ENCODE results near the gene CDHR5.

CDHR5 gene

DNA sequence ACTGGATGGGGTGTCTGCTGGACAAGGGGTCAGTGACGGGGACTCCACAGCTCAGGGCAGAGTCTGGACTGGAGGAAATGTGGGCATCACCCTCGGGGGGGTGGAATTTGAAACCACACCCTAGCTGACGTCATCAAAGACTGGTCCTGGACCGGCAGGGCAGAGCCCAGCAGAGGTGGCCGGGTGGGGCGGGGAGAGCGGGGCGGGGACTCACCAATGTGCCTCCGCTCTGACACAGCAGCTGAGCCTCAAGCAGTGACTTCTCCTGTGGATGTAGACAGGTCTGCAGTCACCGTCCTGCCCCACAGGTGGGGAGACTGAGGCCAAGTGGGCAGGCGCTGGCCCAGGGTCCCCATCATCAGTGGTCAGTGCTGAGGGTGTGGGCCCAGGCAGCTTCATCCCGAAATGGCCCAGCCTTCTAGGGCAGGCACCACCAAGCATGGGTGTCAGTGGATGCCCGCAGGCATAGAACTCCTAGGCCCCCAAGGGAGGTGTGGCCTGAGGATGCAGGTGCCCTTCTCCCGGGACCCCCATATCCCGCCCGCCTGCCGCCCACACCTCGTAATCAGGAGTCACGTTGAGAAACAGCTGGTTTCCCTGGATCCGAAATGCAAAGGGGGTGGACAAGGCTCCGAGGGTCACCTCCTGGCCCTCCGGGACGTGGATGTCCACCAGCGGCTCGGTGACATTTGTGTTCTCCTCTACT, 603 bp downstream of the CDHR5 start:
- DNase-seq (ENCODE audit: low read depth in 2 of 3, low spot score in 2 of 3) = no peak

DNA sequence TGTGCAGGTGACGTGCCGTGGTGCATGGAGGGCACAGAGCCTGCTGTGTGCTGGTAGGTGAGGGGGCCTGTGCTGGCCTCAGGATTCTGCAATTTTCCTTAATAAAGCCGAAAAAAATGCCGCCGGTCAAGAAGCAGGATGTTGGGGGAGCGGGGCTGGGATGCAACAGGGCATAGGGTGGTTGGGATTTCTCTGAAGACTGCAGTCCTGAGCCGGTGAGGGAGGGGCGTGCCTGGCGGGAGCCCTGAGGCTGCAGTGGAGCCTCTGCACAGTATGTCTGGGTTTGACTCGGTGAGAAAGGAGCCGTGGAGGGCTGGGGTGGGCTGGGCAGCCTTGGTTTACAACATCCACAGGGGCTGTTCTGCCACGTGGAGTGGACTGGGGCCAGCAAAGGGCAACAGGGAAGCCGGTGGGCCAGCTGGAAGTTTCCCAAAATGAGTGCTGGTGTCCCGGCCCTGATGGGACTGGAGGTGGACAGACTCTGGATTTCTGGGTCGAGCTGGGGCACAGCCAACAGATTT, 1.3 kb downstream of the CDHR5 start:
- no peak for DNase-seq (ENCODE audit: low read depth in 2 of 3, low spot score in 2 of 3)

DNA sequence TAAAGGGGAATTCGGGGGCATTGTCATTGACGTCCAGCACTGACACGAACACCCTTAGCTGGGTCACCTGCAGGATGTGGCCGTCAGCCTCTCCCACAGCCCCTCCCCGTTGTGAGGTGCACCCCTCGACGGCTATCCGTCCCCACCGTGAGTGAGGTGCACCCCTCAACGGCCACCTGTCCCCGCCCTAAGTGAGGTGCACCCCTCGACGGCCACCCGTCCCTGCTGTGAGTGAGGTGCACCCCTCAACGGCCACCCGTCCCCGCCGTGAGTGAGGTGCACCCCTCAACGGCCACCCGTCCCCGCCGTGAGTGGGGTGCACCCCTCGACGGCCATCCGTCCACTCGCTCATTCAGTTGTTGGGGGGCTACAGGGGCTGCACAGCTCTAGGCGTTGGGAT, 2.9 kb downstream of the CDHR5 start:
- no peak for DNase-seq (ENCODE audit: low read depth in 2 of 3, low spot score in 2 of 3)

DNA sequence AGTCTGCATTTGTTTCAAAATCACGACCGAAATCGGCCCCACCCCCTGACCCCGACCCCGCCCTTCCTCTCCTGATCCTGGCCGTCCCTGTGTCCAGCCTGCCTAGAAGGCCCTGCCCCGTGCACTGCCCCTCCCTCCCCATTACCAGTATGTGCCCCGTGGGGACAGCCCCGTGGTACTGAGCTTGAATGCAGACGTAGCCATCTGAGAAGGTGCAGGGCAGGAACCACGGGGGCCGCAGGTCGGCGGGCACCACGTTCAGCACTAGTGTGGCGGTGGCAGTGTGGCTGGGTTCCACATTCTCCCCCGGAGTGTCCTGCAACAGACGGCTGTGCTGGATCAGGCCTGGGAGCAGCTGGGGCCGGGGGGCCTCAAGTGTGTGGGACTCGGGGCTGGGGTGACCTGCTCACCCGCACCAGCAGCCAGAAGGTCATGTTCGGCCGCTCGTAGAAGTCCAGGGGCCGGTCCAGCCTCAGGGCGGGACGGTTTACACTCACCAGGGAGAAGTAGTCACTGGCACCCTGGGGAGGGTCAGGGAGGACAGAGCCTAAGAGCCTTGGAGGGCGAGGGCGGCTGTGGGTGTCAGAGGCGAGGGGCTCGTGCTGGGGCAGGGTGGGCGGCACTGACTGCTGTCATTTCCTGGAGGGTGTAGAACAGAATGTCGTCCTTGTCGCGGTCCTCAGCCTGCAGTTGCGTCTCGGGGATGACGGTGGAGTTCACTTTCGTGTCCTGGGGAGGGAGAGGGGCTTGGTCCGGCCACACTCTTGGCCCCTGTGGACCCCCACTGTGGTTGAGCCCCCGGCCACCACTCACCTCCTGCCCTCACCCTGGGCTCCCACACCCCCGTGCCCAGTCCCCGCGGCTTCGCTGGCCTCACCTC, 3.6 kb downstream of the CDHR5 start:
- no peak for DNase-seq (ENCODE audit: low read depth in 2 of 3, low spot score in 2 of 3)

DNA sequence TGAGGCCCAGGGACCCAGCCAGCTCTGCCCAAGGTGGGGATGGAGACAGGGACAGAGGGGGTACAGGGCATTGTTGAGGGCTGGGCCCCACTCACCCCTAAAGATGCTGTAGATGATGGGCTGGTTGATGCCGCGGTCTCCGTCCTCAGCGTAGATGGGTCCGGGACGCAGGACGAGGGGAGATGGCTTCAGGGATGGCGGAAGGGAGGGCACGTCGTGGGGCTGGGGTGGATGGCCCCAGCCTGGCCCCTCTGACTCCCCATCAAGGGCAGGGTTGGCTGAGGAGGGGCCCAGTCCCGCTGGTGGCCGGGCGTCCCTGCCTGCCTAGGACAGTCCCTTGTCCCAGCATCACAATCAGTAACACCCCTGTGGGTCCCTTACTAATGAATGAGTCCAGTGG, 4.6 kb downstream of the CDHR5 start:
- DNase-seq (ENCODE audit: low read depth in 2 of 3, low spot score in 2 of 3) = no peak

DNA sequence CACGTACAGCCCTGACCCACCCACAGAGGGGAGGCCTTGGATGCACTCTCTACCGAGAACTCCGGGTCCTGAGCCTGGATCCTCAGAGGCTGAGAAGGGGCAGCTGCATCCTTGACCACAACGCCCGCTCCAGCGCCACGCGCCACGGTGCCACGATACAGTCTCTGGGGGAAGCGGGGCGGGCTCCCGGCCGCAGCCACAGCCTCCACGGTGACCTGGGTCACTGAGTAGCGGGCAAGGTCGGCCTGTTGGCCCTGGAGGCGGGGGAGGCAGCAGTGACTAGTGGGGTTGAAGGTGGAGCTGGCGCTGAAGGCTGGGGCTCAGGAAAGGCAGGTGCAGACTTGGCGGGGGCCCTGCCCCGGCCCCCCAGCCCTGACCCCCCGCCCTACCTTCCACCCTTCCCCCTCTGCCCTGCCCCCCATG, 5.1 kb downstream of the CDHR5 start:
- no peak for DNase-seq (ENCODE audit: low read depth in 2 of 3, low spot score in 2 of 3)

DNA sequence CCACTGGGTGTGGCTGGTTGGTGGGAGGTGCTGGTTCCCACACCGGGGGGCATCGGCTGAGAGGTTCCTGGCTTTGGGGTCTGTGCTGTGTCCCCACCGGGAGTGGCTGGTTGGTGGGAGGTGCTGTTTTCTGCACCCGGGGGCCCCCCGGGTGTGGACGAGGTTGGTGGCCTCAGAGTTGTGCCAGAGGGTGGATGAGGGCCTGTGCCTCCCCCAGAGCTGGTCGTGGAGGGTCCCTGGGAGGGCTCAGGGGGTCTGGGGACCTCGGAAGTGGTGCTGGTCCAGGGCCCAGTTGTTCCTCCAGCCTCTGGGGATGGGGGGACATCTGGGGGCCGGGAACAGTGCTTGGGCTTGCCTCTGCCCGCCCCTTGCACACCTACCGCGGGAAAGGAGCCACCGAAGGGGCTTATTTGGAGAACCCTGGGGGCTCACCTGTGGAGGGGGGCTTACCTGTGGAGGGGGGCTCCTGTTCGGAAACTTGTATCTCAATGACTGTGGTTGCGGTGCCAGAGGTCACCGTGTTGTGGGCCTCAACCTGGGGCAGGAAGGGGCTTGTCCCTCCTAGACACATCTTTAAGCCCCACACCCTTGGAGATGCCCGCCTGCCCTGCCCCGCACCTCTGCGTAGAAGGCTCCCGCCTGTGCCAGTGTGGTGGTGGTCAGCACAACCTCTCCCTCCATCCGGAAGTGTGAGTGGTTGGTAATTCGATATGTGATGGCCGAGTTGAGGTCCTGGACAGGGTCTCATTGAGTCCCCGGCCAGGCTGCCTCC, 5.7 kb downstream of the CDHR5 start:
- DNase-seq (ENCODE audit: low read depth in 2 of 3, low spot score in 2 of 3) = no peak

DNA sequence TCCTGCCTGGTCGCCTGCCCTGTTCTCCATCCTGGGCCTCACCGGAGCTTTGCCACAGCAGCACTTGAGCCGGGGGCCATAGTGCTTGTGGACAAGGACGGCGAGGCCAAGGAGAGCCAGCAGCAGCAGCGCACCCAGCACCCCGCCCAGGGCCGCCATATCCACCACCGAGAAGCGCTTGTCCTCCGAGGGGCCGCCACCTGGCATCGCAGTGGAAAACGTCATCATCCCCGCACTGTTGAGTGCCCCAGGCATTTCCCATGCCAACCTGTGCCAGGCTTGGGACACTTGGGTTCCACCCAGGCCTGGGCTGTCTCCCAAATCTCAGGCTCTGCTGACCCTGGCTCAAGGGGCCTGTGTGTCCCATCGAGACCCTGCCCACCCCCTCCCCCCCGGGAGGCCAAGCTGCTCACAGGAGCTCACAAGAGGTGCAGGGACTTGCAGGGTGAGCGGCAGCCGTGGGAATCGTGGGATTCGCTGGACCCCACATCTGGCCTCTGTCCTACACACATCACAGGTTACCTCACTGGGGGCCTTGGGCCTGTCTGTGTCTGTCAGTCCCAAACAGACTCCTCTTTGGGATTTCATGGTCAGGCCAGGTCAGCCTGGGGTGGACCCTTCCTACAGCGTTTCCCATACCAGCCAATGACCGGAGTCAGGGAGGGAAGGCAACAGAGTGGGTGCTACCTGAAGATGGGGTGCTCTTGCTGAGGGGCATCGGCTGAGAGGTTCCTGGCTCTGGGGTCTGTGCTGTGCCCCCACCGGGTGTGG, 6.7 kb downstream of the CDHR5 start:
- no peak for DNase-seq (ENCODE audit: low read depth in 2 of 3, low spot score in 2 of 3)

DNA sequence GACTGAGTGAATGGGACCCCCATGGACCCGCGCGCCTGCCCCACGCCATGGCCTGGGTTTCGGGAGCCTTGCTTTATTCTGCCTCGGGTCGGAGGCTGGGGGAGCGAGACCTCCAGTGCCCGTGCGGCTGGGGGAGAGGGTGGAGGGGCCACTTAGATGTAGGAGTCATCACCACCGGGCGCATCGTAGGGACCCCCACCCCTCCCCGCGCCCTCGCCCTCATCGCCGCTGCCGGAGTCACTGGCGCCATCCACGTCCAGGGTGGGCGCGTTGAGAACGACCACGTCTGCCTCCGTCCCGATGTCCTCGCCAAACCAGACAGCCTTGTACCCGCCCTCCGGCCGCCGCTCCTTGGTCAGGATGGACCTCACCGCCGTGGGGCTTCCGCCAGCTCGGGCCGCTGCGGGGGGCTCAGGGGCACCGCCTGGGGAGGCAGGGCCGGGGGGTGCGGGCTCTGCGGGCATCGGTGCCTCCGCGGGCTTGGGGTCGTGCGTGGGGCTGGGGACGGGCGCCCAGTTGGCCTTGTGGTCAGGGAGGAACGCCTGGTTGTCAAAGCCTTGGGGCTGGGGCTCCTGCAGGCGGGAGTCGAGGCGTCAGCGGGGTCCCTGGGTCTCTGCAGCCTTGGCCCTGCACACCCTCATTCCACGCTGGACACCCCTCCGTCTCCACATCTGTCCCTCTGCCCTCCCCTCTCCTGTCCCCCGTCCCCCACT, 7.4 kb downstream of the CDHR5 start:
- no peak for DNase-seq (ENCODE audit: low read depth in 2 of 3, low spot score in 2 of 3)

DNA sequence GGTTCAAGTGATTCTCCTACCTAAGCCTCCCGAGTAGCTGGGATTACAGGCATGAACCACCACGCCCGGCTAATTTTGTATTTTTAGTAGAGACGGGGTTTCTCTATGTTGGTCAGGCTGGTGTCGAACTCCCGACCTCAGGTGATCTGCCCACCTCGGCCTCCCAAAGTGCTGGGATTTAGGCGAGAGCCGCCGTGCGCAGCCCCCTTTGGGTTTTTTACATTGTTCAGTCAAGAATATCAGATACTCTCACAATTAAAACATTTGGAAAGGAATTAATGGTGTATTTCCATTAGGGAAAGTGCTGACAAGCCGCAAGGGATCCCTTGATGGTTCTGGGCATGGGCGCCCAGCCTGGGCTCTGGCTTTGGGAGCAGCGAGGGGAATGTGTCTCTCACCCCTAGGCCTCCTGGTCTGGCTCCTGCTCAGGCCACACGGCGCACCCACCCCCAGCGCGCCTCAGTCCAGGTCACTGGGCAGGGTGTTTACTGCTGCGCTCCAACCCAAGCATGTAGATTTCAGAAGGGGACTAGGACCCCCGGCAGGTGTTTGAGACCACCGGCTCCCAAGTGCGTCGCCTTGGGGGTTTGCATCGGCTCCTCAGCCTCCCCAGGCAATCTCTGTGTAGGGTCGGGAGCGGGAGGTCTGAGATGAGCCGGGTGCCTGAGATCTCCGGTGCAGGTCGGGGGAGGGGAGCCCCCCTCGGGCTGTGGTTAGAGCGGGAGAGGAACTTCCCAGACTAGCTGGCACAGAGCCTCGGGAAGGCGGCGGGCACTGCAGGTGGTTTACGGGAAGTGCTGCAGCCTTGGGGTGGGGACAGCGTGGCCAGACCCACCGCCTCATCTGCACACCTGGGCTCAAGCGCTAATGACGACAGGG, 8.2 kb downstream of the CDHR5 start:
- no peak for DNase-seq (ENCODE audit: low read depth in 2 of 3, low spot score in 2 of 3)

DNA sequence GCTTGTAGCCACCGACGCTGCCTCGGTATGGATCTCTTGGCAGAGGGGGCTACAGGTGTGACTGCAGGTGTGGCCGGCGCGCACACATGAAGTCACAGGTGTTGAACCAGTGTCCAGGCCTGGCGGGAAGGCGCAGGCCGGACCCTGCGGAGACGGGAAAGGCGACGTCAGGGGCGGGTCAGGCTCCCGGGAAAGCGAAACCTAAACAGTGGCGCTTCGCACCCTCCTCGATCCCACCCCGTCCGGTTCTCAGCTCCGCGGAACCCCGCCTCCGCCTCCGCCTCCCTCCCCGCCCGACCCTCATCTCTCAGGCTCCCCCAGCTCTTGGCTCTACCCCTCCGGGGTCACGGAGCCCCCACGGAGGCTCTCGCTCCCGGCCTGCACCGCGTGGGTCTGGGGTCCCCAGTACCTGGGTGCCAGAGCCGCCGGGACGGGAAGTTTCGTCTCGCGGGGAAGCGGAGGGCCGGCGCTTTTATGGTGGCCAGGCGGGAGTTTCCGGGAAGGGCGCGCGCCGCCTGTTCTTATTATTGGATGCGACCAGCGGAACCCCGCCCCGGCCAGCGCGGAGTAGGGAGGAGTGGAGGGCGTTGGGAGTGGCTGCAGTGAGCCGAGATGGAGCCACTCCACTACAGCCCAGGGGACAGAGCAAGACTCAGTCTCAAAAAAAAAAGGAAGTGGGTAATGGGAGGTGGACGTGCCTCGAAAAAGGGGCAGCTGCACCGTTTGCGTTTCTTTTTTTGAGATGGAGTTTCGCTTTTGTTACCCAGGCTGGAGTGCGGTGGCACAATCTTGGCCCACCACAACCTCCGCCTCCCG, 9.0 kb downstream of the CDHR5 start, which contains the start of gene IRF7:
Gene IRF7, minus strand, starts transcription at position 447 of the 816 bp plus-strand sequence. CDS start 586 bp downstream, outside the sequence.
- peak; percentile 61 to 75 (median 72) for DNase-seq (ENCODE audit: low read depth in 2 of 3, low spot score in 2 of 3)

DNA sequence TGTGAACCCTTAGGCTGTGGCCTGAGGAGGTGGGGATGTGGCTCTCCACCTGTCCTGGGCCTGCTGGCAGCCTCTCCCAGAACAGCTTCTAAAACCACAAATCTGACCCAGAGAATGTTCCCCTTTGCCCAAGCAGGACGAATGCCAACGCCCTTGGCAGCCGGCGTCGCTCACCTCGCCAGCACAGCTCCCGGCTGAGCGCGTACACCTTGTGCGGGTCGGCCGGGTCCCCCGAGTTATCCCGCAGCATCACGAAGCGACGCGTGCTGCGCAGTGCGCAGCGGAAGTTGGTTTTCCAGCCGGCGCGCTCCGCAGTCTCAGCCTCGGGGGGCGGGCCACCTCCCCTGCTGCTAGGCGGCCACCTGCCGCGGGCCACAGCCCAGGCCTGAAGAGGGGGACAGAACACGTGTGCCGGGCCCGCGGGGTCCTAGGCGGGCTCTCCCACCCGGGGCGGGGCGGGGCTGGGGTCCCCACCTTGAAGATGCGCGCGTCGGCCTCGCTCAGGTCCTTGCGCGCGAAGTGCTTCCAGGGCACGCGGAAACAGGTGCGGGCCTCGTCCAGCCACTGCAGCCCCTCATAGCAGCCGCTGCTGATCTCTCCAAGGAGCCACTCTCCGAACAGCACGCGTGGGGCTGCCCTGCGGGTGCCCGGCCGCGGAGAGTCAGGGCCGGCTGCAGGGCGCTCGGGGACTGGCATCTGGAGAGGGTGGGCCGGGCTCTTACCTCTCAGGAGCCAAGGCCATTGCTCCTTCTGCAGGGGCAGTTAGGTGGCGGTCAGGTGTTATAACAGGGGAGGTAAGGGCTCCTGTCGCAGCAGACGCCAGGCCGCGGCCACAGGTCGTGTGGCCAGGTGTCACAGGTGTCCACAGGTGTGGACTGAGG, 9.9 kb downstream of the CDHR5 start:
- DNase-seq (ENCODE audit: low read depth in 2 of 3, low spot score in 2 of 3) = no peak

DNA sequence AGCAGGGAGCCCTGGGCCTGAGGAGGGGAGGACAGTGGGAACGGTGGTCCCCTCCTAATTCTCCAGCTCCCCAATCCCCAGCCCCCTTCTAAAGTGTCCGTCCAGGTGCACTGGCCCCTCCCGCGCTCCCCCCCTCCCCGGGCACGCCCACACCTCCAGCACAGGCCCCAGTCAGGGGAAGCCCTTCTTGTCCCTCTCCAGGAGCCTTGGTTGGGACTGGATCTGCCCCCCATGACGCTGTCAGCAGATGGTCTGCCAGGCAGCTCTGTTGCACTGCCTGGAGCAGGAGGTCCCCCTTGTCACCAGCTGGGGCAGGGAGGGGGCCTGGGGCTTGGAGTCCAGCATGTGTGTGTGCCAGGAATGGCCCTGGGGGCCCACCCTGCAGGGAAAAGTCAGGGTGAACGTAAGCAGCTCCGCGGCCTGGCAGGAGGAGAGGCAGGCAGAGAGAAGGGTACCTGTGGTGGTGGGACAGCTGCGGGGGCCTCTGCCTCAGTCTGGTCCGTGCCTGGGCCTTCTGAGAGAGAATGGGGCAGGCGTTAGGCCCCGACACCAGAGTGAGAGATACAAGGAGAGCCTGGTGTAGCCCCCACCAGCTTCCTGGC, 10.6 kb downstream of the CDHR5 start:
- DNase-seq (ENCODE audit: low read depth in 2 of 3, low spot score in 2 of 3) = no peak

DNA sequence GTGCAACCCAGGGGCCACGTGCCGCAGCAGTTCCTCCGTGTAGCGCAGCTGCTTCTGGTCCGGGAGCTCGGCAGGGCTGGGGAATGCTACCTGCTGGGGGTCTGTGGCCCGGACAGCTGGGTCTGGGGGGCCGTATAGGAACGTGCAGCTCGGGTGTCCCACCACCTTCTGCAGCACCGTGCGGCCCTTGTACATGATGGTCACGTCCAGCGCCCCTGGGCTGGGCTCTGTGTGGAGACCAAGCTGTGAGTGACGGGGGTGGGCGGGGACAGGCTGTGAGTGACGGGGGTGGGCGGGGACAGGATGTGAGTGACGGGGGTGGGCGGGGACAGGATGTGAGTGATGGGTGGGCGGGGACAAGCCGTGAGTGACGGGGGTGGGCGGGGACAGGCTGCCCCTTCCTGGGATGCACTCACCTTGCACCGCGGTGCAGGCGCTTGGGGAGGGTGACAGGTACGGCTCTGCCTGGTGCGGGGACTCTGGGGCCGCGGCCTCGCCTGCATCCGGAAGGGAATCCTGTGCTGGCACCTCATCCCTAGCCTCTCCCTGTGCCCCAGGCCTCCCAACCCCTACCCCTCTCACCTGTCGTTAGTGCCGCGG, 11.3 kb downstream of the CDHR5 start:
- DNase-seq (ENCODE audit: low read depth in 2 of 3, low spot score in 2 of 3) = peak; percentile 56 to 69 (median 58)

DNA sequence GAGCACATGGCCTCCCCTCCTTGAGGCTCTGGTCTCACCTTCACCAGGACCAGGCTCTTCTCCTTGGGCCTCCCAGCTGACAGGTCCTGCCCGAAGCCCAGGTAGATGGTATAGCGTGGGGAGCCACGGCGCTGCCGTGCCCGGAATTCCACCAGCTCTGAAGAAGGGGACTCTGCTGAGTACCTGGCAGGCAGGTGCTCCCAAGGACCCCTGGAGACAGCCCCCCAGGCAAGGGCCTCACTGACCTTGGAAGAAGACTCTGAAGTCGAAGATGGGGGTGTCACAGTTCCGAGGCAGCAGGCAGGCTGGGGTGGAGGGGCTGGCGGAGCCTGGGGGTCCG, 11.8 kb downstream of the CDHR5 start:
- no peak for DNase-seq (ENCODE audit: low read depth in 2 of 3, low spot score in 2 of 3)

DNA sequence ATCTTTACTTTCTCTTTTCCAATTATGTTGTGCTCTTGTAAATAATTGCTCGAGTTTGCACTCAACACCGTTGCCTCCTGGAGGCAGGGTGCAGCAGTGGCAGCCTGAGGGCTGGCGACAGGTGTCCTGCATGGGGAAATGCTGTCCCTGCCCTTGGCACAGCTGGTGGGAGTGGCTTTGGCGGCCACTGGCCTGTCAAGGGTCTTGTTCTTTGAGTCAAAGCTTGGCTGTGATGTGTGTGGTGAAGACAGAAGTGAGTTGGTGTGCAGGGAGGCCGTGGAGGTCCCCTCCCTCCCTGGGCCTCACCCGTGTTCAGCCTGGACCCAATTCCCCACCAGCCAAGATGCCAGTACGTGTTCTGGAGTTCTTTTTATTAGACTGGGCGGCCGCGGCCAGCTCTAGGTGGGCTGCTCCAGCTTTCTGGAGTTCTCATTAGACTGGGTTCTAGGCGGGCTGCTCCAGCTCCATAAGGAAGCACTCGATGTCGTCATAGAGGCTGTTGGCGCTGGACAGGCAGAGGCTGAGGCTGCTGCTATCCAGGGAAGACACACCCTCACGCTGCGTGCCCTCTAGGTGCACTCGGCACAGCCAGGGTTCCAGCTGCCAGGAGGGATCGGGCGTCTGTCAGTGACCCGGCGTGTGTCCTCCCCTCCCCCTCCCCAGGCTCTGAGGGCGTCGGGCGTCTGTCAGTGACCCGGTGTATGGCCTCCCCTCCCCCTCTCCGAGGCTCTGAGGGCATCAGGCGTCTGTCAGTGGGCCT, 12.4 kb downstream of the CDHR5 start:
- DNase-seq (ENCODE audit: low read depth in 2 of 3, low spot score in 2 of 3) = no peak
